Measurements from ENCODE around the gene DMRTC2. TPM values are rescaled to one million over a fixed set of nuclear protein-coding genes. Genes with fewer than 3 reads are reported as not detected.

The DMRTC2 gene
- not detected for total RNA-seq

DNA sequence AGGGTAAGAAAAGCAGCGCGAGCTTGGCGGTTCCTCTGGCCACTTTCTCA, at the start of gene DMRTC2:
TSS of gene DMRTC2 (plus strand) at position 42 of the 50 bp plus-strand sequence. CDS start 2,387 bp downstream, outside the sequence.
- DNase-seq = no peak
- CTCF ChIA-PET = no interaction called here
- Mint-ChIP-seq H3K27me3 (peaks cover 13% of the 10 kb centered on the region), H3K27ac (no peak within 1 kb of the TSS), H3K36me3 (no peaks in the 10 kb centered on the region), H3K9me3 (ENCODE audit: low read depth) (no peaks in the 10 kb centered on the region), H3K4me1 (no peaks in the 10 kb centered on the region), H3K4me3 (no peak within 1 kb of the TSS)
- no peak for ATAC-seq

DNA sequence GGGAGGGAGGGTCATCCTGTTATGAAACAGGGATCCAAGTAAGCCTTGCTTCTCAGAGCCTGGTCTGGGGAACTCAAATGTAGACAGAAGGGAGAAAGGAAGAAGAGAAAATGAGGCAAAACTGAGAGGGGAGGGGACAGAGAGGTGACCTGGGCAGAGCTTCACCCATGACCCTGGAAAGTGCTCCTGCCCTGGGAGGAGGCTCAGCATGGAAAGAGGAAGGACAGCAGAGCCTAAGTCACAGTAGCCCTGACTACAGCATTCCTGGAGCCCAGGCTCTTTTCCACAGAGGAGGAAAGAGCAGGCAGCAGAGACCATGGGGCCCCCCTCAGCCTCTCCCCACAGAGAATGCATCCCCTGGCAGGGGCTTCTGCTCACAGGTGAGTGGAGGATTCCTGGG, 48.5 kb upstream of the DMRTC2 start, which contains the start of gene CEACAM3:
TSS of gene CEACAM3 (plus strand) at position 226 of the 400 bp plus-strand sequence. CDS start at position 317, 91 bp downstream.
- no peak within 1 kb of the TSS for H3K27ac Mint-ChIP-seq
- H3K36me3 Mint-ChIP-seq = no peaks in the 10 kb centered on the region
- CTCF ChIA-PET = interaction anchor here (1.0 to 7.9 kb wide), 10 partner anchors 13 to 197 kb away, joined by 3 to 105 read pairs (median 20); partner anchors contain the start of gene CEACAM6

GRCh38 chr19:41796901-41797300, 47.9 kb upstream of the DMRTC2 start:
- Mint-ChIP-seq H3K27ac (no peak overlapping the region), H3K4me3 (no peak overlapping the region), H3K27me3 (peaks cover 31% of the 10 kb centered on the region), H3K4me1 (peaks cover 4% of the 10 kb centered on the region), H3K9me3 (ENCODE audit: low read depth) (no peaks in the 10 kb centered on the region), H3K36me3 (no peaks in the 10 kb centered on the region)
- CTCF ChIA-PET = interaction anchor here (1.4 to 4.8 kb wide), 3 partner anchors 13 to 44 kb away, joined by 3 to 71 read pairs (median 6); no protein-coding TSS in a partner anchor
- no peak for ATAC-seq
- DNase-seq = no peak

More for the DNA sequence above, 48.5 kb upstream of the DMRTC2 start, which contains the start of gene CEACAM3:
- DNase-seq = no peak
- Mint-ChIP-seq H3K27me3 (peaks cover 35% of the 10 kb centered on the region), H3K9me3 (ENCODE audit: low read depth) (no peaks in the 10 kb centered on the region), H3K4me3 (no peak within 1 kb of the TSS), H3K4me1 (no peaks in the 10 kb centered on the region)
- no peak for ATAC-seq

GRCh38 chr19:41799444-41800000, 45.3 kb upstream of the DMRTC2 start:
- CTCF ChIA-PET = no interaction called here
- Mint-ChIP-seq H3K9me3 (ENCODE audit: low read depth) (no peaks in the 10 kb centered on the region), H3K4me1 (peaks cover 16% of the 10 kb centered on the region), H3K36me3 (no peaks in the 10 kb centered on the region), H3K4me3 (no peak overlapping the region), H3K27me3 (peaks cover 15% of the 10 kb centered on the region), H3K27ac (no peak overlapping the region)
- ATAC-seq (no peak), DNase-seq (no peak)

GRCh38 chr19:41801031-41801430, 43.8 kb upstream of the DMRTC2 start:
- H3K4me1 Mint-ChIP-seq = peaks cover 17% of the 10 kb centered on the region
- no peak overlapping the region for H3K27ac Mint-ChIP-seq
- CTCF ChIA-PET = interaction anchor here (2.0 to 6.1 kb wide), 2 partner anchors 8 to 16 kb away, joined by 6 to 32 read pairs; no protein-coding TSS in a partner anchor
- H3K36me3 Mint-ChIP-seq = no peaks in the 10 kb centered on the region
- H3K4me3 Mint-ChIP-seq = no peak overlapping the region
- H3K9me3 Mint-ChIP-seq (ENCODE audit: low read depth) = no peaks in the 10 kb centered on the region
- peaks cover 14% of the 10 kb centered on the region for H3K27me3 Mint-ChIP-seq
- ATAC-seq (no peak), DNase-seq (no peak)

- DNase-seq (no peak), ATAC-seq (no peak)
- H3K4me3 Mint-ChIP-seq = no peak overlapping the region
- CTCF ChIA-PET = interaction anchor here (1.4 to 6.1 kb wide), 3 partner anchors 9 to 16 kb away, joined by 6 to 32 read pairs (median 6); no protein-coding TSS in a partner anchor
- no peak overlapping the region for H3K27ac Mint-ChIP-seq
- peaks cover 10% of the 10 kb centered on the region for H3K27me3 Mint-ChIP-seq
- H3K9me3 Mint-ChIP-seq (ENCODE audit: low read depth) = no peaks in the 10 kb centered on the region
- H3K36me3 Mint-ChIP-seq = no peaks in the 10 kb centered on the region
- peaks cover 17% of the 10 kb centered on the region for H3K4me1 Mint-ChIP-seq
These were observed 43.0 kb upstream of the DMRTC2 start for GRCh38 chr19:41801792-41802211.

- ATAC-seq (no peak), DNase-seq (no peak)
- no peak overlapping the region for H3K4me3 Mint-ChIP-seq
- H3K36me3 Mint-ChIP-seq = no peaks in the 10 kb centered on the region
- no peak overlapping the region for H3K27ac Mint-ChIP-seq
- H3K27me3 Mint-ChIP-seq = peaks cover 6% of the 10 kb centered on the region
- CTCF ChIA-PET = interaction anchor here (1.4 to 6.1 kb wide), 4 partner anchors 8 to 19 kb away, joined by 6 to 32 read pairs (median 7); no protein-coding TSS in a partner anchor
- H3K9me3 Mint-ChIP-seq (ENCODE audit: low read depth) = no peaks in the 10 kb centered on the region
- peaks cover 17% of the 10 kb centered on the region for H3K4me1 Mint-ChIP-seq
These were observed 42.1 kb upstream of the DMRTC2 start for GRCh38 chr19:41802770-41803169.

DNA sequence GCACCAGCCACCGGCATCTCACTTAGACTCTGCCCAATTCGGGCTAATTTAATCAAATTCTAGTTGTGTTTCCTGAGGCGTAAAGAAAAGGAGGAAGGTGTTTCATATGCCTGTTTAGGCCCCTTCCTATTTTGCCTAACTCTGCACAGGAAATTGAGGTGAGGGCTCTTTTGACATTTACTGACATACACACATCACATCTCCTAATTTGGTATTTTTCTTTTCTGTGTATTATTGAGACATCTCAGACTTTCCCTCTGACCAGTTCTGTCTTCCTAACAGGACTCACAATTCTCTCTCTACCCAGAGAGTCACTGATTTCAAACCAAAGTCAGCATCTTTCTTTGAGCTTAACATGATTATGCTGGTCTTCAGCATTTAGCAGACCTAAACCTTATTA, 40.5 kb upstream of the DMRTC2 start:
- no peak for ATAC-seq
- no peaks in the 10 kb centered on the region for H3K9me3 Mint-ChIP-seq (ENCODE audit: low read depth)
- DNase-seq = no peak
- peaks cover 17% of the 10 kb centered on the region for H3K4me1 Mint-ChIP-seq
- no peaks in the 10 kb centered on the region for H3K36me3 Mint-ChIP-seq
- peaks cover 6% of the 10 kb centered on the region for H3K27me3 Mint-ChIP-seq
- no peak overlapping the region for H3K27ac Mint-ChIP-seq
- CTCF ChIA-PET = interaction anchor here (1.2 to 6.1 kb wide), 3 partner anchors 11 to 51 kb away, joined by 3 to 32 read pairs (median 8); no protein-coding TSS in a partner anchor
- H3K4me3 Mint-ChIP-seq = no peak overlapping the region

- Mint-ChIP-seq H3K27ac (no peak overlapping the region), H3K27me3 (peaks cover 6% of the 10 kb centered on the region), H3K36me3 (no peaks in the 10 kb centered on the region), H3K4me1 (peaks cover 13% of the 10 kb centered on the region), H3K9me3 (ENCODE audit: low read depth) (no peaks in the 10 kb centered on the region), H3K4me3 (no peak overlapping the region)
- no peak for DNase-seq
- ATAC-seq = no peak
- CTCF ChIA-PET = no interaction called here
These were observed 37.7 kb upstream of the DMRTC2 start for GRCh38 chr19:41807176-41807575.

GRCh38 chr19:41808663-41809566, 35.9 kb upstream of the DMRTC2 start:
- Mint-ChIP-seq H3K27me3 (peaks cover 4% of the 10 kb centered on the region), H3K36me3 (no peaks in the 10 kb centered on the region)
- CTCF ChIA-PET = no interaction called here

GRCh38 chr19:41810301-41810700, 34.5 kb upstream of the DMRTC2 start:
- no peak for ATAC-seq
- H3K36me3 Mint-ChIP-seq = no peaks in the 10 kb centered on the region
- CTCF ChIA-PET = interaction anchor here (1.3 to 2.9 kb wide), 5 partner anchors 8 to 57 kb away, joined by 3 to 10 read pairs (median 6); no protein-coding TSS in a partner anchor
- no peak overlapping the region for H3K27ac Mint-ChIP-seq
- H3K4me1 Mint-ChIP-seq = peaks cover 2% of the 10 kb centered on the region
- no peak for DNase-seq
- no peak overlapping the region for H3K4me3 Mint-ChIP-seq
- H3K27me3 Mint-ChIP-seq = peaks cover 4% of the 10 kb centered on the region
- H3K9me3 Mint-ChIP-seq (ENCODE audit: low read depth) = no peaks in the 10 kb centered on the region

More at GRCh38 chr19:41808663-41809566, 35.9 kb upstream of the DMRTC2 start:
- Mint-ChIP-seq H3K9me3 (ENCODE audit: low read depth) (no peaks in the 10 kb centered on the region), H3K4me1 (peaks cover 6% of the 10 kb centered on the region), H3K27ac (no peak overlapping the region), H3K4me3 (no peak overlapping the region)
- DNase-seq (no peak), ATAC-seq (no peak)

DNA sequence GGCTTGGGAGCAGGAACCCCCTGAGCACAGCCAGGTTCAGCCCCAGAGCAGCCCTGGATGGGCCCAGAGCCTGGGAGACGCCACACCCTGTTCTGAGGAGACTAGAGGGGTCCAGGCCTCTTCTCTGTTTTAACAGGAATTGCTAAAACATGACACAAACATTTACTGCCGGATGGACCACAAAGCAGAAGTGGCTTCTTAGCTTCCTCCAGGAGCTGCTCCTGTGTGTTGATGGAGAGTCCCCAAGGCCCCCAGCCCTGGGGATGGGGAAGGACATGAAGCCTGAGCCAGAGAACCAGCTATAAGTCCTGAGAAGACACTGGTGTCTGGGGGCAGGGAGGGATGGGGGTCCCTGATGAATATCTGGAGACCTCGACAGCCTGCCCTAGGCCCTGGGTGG, 33.8 kb upstream of the DMRTC2 start:
- CTCF ChIA-PET = interaction anchor here (1.3 to 2.9 kb wide), 6 partner anchors 9 to 57 kb away, joined by 3 to 10 read pairs (median 6); no protein-coding TSS in a partner anchor
- no peak for DNase-seq
- Mint-ChIP-seq H3K27ac (no peak overlapping the region), H3K27me3 (no peaks in the 10 kb centered on the region), H3K36me3 (no peaks in the 10 kb centered on the region), H3K9me3 (ENCODE audit: low read depth) (no peaks in the 10 kb centered on the region), H3K4me1 (peaks cover 2% of the 10 kb centered on the region), H3K4me3 (no peak overlapping the region)
- no peak for ATAC-seq

DNA sequence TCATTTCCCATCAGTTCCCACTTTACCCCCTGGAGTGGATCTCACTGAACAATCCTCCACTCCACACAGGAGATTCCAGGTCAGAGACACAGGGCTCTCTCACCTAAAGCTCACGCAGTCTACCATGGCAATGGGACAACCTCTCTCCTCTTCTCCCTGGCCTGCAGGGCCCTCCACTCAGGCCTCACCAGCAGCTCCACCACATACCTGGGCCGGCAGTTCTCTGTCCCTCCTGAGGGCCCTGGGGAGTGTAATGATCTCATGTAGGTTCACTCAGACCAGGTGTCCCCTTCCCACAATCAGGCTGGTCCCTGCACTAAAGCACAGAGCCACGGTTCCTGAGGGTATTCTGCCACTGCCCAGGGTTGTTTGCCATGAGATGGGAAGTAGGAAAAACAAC, 32.9 kb upstream of the DMRTC2 start:
- no peaks in the 10 kb centered on the region for H3K27me3 Mint-ChIP-seq
- ATAC-seq = no peak

More for the DNA sequence above, 32.9 kb upstream of the DMRTC2 start:
- Mint-ChIP-seq H3K27ac (no peak overlapping the region), H3K9me3 (ENCODE audit: low read depth) (no peaks in the 10 kb centered on the region), H3K4me1 (peaks cover 2% of the 10 kb centered on the region), H3K4me3 (no peak overlapping the region), H3K36me3 (no peaks in the 10 kb centered on the region)
- DNase-seq = no peak
- CTCF ChIA-PET = interaction anchor here (1.6 to 2.9 kb wide), 4 partner anchors 9 to 58 kb away, joined by 6 to 10 read pairs (median 7); no protein-coding TSS in a partner anchor

All from activated CD8-positive, alpha-beta memory T cell treated with anti-CD3 and anti-CD28 coated beads, Interleukin-2, amount 10 ng/mL, durations not matched to agents 7 days and 5 days (primary cell).